KMS-11 (cell line): Measurements from ENCODE around the gene ZNF235.

ENCODE experiments used
- H2AFZ ChIP-seq: fragments of 200-600 bp; sonication (generic); 2 replicates; pipeline ENCODE4 v1.6.1; 2016; ENCODE audit warnings: antibody characterized with exemption, mixed run types, low read depth
- H3K27ac ChIP-seq: fragments of 200-600 bp; sonication (generic); 2 replicates; pipeline ENCODE4 v1.6.1; 2016; ENCODE audit warnings: mild to moderate bottlenecking, mixed run types
- H3K27me3 ChIP-seq: fragments of 200-600 bp; sonication (generic); 2 replicates; pipeline ENCODE4 v1.6.1; 2017; ENCODE audit warnings: mild to moderate bottlenecking, low read depth, mixed run types, moderate library complexity; ENCODE audit not compliant: insufficient read depth
- H3K36me3 ChIP-seq: fragments of 200-600 bp; sonication (generic); 2 replicates; pipeline ENCODE4 v1.6.1; 2017; ENCODE audit warnings: mild to moderate bottlenecking, mixed run types; ENCODE audit not compliant: insufficient read depth
- H3K4me1 ChIP-seq: fragments of 200-600 bp; sonication (generic); 2 replicates; pipeline ENCODE4 v1.6.1; 2016; ENCODE audit warnings: mild to moderate bottlenecking, low read depth, mixed run types; ENCODE audit not compliant: poor library complexity, severe bottlenecking
- H3K4me2 ChIP-seq: fragments of 200-600 bp; sonication (generic); 2 replicates; pipeline ENCODE4 v1.7.0; 2016; ENCODE audit warnings: mild to moderate bottlenecking, mixed run types
- H3K4me3 ChIP-seq: fragments of 200-600 bp; sonication (generic); IDR thresholded peaks from 2 replicates; pipeline ENCODE4 v1.6.1; 2017; ENCODE audit warnings: low read depth, low read length, mixed read lengths; ENCODE audit not compliant: insufficient read depth
- H3K79me2 ChIP-seq: fragments of 200-600 bp; sonication (generic); 2 replicates; pipeline ENCODE4 v1.6.1; 2016; ENCODE audit warnings: low read depth, mixed run types; ENCODE audit not compliant: insufficient read depth
- H3K9ac ChIP-seq: fragments of 200-600 bp; sonication (generic); 2 replicates; pipeline ENCODE4 v1.6.1; 2016; ENCODE audit warnings: mild to moderate bottlenecking, mixed run types
- H4K20me1 ChIP-seq: fragments of 200-600 bp; sonication (generic); 2 replicates; pipeline ENCODE4 v1.6.1; 2016; ENCODE audit warnings: mild to moderate bottlenecking, mixed run types; ENCODE audit not compliant: insufficient read depth
- CTCF ChIP-seq: fragments of 200-600 bp; sonication (generic); conservative IDR thresholded peaks from 2 replicates; pipeline ENCODE4 v1.6.1; 2017; ENCODE audit warnings: low read depth, mild to moderate bottlenecking, antibody characterized with exemption, low read length, moderate library complexity, mixed read lengths

Gene ZNF235

GRCh38 chr19:44304659-44305193 is at the start of gene ZNF235:
Gene ZNF235 (minus strand): TSS chr19:44305025. CDS start chr19:44303404, 1,621 bp downstream.
- peak within 1 kb of the TSS; percentile 80 for H2AFZ ChIP-seq
- no peaks in the 10 kb centered on the region for H3K79me2 ChIP-seq
- H3K27ac ChIP-seq = no peak within 1 kb of the TSS
- TF ChIP-seq CTCF = no peak
- no peaks in the 10 kb centered on the region for H4K20me1 ChIP-seq
- H3K36me3 ChIP-seq = no peaks in the 10 kb centered on the region
- H3K9ac ChIP-seq = peak within 1 kb of the TSS; percentile 25; the same call in 1 of the 2 replicates
- H3K4me3 ChIP-seq = peak within 1 kb of the TSS; percentile 32
- no peaks in the 10 kb centered on the region for H3K4me1 ChIP-seq
- H3K4me2 ChIP-seq = peak within 1 kb of the TSS; percentile 55
- no peaks in the 10 kb centered on the region for H3K27me3 ChIP-seq

GRCh38 chr19:44346556-44346955 is 41.7 kb upstream of the ZNF235 start:
- Histone ChIP-seq H3K9ac (no peak overlapping the region), H4K20me1 (no peaks in the 10 kb centered on the region), H2AFZ (no peak overlapping the region), H3K27ac (no peak overlapping the region), H3K79me2 (no peaks in the 10 kb centered on the region), H3K27me3 (no peaks in the 10 kb centered on the region), H3K4me1 (no peaks in the 10 kb centered on the region), H3K36me3 (no peaks in the 10 kb centered on the region), H3K4me3 (no peak overlapping the region), H3K4me2 (no peak overlapping the region)
- no peak for TF ChIP-seq CTCF

- H3K79me2 ChIP-seq = no peaks in the 10 kb centered on the region
- TF ChIP-seq CTCF = no peak
- no peak overlapping the region for H3K27ac ChIP-seq
- no peaks in the 10 kb centered on the region for H3K4me1 ChIP-seq
- no peak overlapping the region for H3K9ac ChIP-seq
- no peaks in the 10 kb centered on the region for H3K36me3 ChIP-seq
- no peak overlapping the region for H3K4me2 ChIP-seq
- H3K27me3 ChIP-seq = no peaks in the 10 kb centered on the region
- no peak overlapping the region for H2AFZ ChIP-seq
- no peaks in the 10 kb centered on the region for H4K20me1 ChIP-seq
- H3K4me3 ChIP-seq = no peak overlapping the region
Measured at GRCh38 chr19:44345959-44346358, 41.1 kb upstream of the ZNF235 start.

- no peaks in the 10 kb centered on the region for H3K79me2 ChIP-seq
Measured at GRCh38 chr19:44344255-44344654, 39.4 kb upstream of the ZNF235 start.

More at GRCh38 chr19:44344255-44344654, 39.4 kb upstream of the ZNF235 start:
- Histone ChIP-seq H4K20me1 (no peaks in the 10 kb centered on the region), H2AFZ (no peak overlapping the region), H3K27me3 (no peaks in the 10 kb centered on the region), H3K4me2 (no peak overlapping the region), H3K4me3 (no peak overlapping the region), H3K9ac (no peak overlapping the region), H3K36me3 (no peaks in the 10 kb centered on the region), H3K4me1 (no peaks in the 10 kb centered on the region), H3K27ac (no peak overlapping the region)
- TF ChIP-seq CTCF = no peak
